Muscle of arm (tissue), 12 donors: Measurements from ENCODE around the gene RSPH1. TPM values are rescaled to one million over a fixed set of nuclear protein-coding genes. Genes with fewer than 3 reads are reported as not detected.

Experiments
- DNase-seq: peaks from one replicate; pipeline ENCODE4 v3.0.0-alpha.2; 2013
- polyA plus RNA-seq, 12 donors: library from polyadenylated mRNA; unstranded; fragments of 120-200 nt; gene quantifications; one replicate each; pipeline ENCODE4 v1.2.1, GENCODE V29; 2013; ENCODE audit not compliant: insufficient read length in 12 of 12

RSPH1 gene
- polyA plus RNA-seq, 12 donors: 0.07 to 1.5 (median 0.21) TPM; not detected in 3

DNA sequence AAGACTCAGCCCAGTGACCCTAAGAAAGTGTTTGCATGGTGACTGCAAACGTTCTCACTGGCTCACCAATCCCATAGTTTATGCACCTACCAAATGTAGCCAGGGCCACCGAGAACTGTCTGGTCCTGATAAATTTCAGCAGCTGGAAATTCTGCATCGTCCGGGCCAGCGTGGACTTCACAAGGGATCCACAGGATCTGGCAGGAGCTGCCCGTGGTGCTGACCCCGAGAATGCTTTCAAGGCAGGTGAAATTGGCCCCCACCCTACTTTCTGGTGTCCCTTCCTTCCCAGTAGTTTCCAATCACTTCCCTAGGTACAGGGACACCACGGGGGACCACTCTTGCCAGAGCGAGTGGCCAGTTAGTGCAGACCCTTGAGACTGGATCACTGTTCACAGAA lies 66.2 kb downstream of the RSPH1 start:
- no peak for DNase-seq

DNA sequence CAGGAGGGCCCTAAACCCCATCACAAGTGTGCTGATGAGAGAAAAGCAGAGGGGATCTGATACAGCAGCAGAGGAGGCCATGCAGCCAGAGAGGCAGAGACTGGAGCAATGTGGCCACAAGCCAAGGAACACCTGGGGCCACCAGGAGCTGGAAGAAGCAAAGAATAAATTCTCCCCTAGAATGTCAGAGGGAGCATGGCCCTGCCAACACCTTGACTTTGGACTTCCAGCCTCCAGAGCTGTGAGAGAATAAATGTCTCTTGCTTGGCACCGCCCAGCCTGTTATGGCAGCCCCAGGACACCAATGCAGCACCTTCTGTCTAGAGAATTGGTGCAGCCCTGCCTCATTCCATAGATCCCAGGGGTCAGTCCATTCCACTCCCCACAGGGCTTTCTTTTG lies 67.0 kb downstream of the RSPH1 start:
- DNase-seq: no peak

DNA sequence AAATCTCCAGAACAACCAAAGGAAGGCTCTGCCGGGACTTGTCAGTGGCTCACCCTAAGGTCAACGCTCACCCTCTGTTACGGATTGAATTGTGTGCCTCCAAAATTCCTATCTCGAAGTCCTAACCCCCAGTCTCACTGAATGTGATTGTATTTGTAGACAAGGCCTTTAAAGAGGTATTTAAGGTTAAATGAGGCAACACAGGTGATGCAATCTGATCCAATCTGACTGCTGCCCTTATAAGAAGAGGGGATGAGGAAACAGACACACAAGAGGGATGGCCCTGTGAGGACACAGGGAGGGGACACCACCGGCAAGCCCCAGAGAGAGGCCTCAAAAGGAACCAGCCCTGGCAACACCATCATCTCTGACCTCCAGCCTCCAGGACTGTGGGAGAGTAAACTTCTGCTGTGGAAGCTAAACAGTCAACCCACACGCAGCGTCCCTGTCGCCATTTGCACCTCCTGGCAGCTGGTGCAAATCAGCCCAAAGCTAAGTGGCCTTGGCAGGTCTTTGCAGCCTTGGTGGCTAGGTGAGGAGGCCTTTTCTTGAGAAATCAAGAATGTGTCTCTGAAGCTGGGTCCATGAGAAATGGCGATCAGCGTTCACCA lies 68.1 kb downstream of the RSPH1 start:
- no peak for DNase-seq

DNA sequence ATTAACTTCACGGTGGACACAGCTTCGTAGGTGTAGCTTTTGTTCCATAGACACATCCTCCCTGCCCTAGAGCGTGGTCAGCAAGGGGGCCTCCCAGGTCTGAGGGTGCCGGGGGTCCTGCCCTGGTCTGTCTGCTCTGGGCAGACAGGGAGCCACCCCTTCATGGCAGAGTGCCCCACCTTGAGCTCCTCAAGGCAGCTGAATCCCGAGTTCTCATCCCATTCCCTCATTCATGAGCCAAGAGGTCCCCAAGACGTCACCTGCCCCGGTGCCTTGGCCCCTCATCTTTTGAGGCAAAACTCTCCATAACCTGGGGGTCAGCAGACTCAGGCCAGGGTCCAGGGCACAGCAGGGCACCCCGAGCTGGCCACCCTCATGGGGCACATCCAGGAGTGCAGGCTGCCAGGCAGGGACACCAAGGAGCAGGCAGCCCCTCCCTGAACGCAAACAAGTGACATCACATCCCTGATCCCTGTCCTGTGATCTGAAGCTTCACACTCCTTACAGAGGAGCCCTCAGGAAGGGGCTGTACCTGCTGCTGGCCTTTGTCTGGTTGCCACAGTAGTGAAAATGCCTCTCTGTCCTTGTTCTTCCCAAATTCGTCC lies 69.0 kb downstream of the RSPH1 start:
- no peak for DNase-seq

DNA sequence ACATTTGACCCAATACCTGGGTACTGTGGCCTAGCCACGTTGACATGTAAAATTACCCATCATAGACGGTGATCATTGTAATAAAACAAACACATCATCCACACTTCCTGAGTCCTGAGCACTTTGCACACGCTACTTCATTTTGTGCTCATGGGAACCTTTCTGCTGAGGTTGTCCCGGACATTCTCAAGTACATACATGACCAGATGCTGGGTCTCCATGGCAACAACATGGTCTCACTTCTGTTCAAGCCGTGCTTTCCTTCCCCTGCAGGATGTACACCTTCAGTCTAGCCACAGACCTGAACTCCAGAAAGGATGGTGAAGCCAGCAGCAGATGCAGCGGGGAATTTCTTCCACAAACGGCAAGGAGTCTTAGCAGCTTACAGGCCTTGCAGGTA lies 69.6 kb downstream of the RSPH1 start:
- DNase-seq: no peak

DNA sequence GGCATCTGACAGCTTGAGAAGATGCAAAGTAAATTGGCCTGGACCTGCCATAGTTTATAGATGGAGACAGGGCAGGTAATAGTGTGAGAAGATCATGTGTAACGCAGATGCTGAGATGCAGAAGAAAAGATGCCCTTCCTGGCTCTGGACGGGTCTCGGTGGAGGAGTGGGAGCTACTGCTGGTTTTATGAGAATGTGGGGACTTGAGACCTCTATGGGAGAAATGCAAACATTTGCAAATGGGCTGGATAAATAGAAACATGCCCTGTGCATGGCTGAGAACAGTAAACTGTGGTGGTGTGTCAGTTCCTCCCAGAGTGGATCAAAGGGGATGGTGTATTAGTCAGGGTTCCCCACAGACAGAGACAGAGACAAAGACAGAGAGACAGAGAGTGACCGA lies 70.4 kb downstream of the RSPH1 start:
- no peak for DNase-seq

DNA sequence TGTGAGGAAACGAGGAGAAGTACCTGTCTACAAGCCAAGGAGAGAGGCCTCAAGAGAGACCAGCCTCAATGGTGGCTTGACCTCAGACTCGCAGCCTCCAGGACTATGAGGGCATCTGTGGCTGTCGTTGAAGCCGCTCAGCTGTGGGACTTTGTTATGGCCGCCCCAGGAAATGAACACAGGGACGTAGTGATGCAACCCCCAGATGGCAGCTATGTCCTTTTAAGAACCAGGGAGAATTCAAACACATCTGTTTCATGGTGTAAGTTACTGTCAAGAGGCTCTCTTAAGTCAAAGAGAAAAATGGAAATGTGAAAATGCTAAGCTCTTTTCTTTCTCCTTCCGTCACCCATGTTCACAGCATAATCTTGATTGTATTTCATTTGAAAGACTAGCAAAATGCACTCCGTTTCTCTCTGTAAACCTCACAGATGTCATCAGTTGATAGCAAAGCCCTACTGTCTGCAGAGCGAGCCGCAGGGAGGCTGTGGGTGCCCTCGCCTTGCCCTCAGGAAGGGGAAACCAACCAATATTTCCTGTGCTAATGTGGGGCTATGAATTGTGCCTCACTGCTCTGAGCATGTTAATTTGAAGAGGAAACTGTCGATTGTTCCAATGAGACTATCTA lies 71.0 kb downstream of the RSPH1 start:
- no peak for DNase-seq

DNA sequence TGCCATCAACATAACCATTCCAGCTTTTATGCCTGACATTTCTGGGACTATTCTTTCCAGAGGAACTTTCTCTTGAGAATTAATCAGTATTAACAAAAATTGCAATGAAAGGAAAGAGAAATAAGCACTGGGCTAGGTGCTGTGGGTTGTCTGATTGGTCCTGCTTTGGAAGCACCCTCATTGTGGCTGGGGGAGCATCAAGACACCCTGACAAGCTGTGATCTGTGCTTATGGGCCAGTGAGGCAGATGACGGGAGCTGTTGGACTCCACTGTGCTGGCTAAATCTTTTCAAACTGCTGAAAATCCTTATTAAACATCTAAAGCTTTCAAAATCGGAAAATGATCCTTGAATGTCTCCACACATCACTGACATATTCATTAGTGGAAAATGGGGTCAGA lies 72.3 kb downstream of the RSPH1 start:
- no peak for DNase-seq

DNA sequence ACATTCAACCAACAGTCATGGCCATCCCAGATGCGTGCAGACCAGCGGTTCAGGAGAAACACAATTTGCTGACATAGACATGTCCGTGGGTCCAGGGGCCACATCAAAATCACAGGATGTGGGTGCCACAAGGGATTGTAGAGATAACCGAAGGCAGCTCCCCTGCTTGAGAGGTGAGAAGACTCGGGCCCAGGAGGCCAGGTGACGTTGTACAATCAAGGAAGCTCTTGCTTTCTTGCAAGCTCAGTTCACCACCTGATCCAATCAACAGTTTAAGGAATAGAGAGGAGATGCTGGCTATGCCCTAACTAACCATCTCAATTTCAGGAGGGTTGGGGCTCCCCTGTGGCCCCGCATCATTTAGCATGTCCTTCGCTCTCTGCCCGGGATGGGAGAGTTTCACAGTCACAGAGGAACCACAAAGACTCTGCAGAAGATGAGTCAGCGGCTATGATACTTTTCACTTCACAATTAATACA lies 72.8 kb downstream of the RSPH1 start:
- no peak for DNase-seq

Other genes with a start within 250 kb of the RSPH1 start
- gene TFF3, start 180.8 kb downstream of the RSPH1 start, polyA plus RNA-seq: 100 to 1,000 TPM in 1 of 12 donors, 1 to 10 TPM in 8, under 1 TPM in 2, not detected in 1; 0.75 to 218 (median 1.4) TPM
- gene TFF2, start 145.2 kb downstream of the RSPH1 start, polyA plus RNA-seq: under 1 TPM in 1 of 12 donors, not detected in 11; 0.25 TPM
- not detected for gene TFF1, start 129.7 kb downstream of the RSPH1 start, polyA plus RNA-seq
- under 1 TPM in 2 of 12 donors, not detected in 10; 0.10 to 0.32 TPM for gene TMPRSS3, start 100.2 kb downstream of the RSPH1 start, polyA plus RNA-seq
- under 1 TPM in 7 of 12 donors, not detected in 5; 0.12 to 0.63 (median 0.15) TPM for gene UBASH3A, start 92.3 kb downstream of the RSPH1 start, polyA plus RNA-seq
- 1 to 10 TPM in 11 of 12 donors, not detected in 1; 2.2 to 8.2 (median 2.9) TPM for gene SLC37A1, start 17.6 kb upstream of the RSPH1 start, polyA plus RNA-seq
- 10 to 100 TPM in 2 of 12 donors, 1 to 10 TPM in 9, not detected in 1; 6.7 to 20.1 (median 8.5) TPM for gene PDE9A, start 157.4 kb upstream of the RSPH1 start, polyA plus RNA-seq